Measurements from ENCODE around the gene GLDC.

GLDC gene

GRCh38 chr9:6616951-6617602 lies 28.5 kb downstream of the GLDC start:
- DNase-seq: no peak

DNA sequence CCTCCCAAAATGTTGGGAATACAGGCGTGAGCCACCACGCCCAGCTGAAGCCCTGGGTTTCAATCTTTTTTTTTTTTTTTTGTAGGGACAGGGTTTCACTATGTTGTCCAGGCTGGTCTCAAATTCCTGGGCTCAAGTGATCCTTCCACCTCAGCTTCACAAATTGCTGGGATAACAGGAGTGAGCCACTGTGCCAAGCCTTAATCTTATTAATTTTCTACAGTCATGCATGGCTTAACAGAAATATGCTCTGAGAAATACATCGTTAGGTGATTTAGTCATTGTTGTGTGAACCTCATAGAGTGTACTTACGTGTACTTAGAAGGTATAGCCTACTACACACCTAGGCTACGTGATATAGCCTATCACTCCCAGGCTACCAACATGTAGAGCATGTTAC lies 31.0 kb downstream of the GLDC start:
- DNase-seq: no peak

- no peak for DNase-seq
Observed at GRCh38 chr9:6611865-6612264, 33.7 kb downstream of the GLDC start.

DNA sequence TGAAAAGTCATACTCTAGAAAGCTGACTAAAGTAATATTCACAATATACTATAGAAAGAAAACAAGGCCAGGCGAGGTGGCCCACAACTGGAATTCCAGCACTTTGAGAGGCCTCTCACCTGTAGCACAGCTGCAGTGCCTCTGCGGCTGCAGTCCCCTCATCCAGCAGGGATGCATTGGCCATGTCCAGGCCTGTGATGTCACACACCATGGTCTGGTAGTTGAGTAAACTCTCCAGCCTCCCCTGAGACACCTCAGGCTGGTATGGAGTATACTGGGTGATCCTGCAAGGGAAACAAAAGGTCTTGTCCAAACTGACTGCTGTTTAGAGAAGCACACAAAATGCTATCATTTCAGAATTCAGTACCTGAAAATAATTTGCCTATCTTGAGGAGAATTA lies 35.5 kb downstream of the GLDC start:
- DNase-seq: no peak

DNA sequence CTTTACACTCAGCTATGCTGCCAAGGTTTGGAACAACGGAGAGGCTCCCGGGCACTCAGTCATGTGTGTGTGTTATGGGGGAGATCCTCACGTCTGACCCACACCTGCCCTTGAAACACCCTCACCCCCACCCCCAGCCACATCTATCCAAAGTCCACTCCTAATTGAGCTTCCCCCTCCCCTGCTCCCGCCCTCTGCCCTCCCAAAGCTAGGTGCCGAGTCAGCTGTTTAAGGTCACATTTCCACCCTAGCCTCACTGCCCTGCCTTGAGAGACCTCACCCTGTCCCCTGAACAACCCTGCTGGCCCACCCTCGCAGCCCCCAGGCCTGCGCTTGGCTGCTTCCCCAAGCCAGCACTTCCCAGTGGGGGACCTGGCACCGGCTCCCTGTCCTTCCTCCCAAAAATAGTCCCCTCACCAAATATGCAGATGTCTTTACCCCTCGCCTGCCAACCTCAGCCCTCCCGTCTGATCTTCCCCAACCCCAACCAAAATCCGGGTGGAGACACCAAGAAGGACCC lies 36.0 kb downstream of the GLDC start:
- DNase-seq: no peak

DNA sequence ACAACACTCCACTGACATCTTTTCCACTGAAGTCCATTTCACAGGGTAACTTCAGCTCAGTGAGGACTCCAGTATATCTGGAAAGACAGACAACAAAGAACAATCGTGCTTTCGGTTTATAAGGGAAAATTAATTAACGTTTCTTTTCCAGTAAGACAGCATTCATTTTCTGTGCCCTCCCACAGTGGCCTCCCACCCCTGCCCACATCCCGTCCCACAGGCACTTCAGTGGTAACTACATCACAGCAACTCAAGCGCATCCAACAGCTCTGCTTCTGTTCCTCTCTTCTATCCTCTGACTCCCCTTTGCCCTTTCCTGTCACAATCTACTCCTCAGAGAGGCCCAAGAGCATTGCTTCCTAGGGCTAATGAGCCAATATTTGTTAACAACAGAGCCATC lies 40.3 kb downstream of the GLDC start:
- DNase-seq: no peak

DNA sequence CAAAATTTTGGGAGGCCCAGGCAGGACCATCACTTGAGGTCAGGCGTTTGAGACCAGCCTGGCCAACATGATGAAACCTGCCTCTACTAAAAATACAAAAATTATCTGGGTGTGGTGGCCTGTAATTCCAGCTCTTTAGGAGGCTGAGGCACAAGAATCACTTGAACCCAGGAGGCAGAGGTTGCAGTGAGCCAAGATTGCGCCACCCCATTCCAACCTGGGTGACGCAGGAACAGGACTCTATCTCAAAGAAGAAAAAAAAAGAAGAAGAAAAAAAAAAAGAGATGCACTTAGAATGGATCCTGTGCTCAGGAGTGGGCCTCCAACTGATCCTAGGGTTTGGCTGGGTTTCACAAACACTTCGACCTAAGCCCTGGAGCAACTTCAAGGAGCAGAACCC lies 45.1 kb downstream of the GLDC start:
- DNase-seq: no peak

DNA sequence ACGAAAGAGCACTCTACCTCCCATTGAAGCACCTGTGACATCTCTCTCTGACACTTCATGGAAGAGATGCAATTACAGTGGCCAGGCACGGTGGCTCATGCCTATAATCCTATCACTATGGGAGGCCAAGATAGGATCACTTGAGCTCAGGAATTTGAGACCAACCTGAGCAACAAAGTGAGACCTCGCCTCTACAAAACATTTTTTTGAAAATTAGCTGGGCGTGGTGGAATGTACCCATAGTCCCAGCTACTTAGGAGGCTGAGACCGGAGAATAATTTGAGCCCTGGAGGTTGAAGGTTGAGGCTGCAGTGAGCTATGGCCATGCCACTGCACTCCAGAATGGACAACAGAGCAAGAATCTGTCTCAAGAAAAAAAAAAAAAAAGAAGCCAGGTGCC lies 45.5 kb downstream of the GLDC start:
- no peak for DNase-seq

DNA sequence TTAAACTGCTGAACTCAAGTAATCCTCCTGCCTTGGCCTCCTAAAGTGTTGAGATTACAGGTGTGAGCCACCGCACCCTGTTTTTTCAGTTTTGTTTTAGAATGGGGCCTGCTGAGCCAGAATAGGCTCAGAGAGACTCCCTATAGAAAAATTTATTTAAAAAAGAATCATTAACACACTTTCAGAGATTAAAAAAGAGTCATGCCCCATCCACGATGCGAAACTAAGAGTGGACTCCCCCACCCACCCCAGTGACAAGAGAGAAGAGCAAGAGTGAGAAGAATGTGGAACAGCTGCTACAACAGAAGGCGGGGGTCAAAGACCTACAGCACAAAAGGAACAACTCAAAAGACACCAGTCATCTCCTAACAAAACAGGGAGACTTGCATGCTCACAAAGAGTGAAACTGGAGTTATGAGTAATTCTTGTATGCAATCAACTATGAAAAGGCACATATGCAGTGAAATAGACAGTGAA lies 47.2 kb downstream of the GLDC start:
- no peak for DNase-seq

DNA sequence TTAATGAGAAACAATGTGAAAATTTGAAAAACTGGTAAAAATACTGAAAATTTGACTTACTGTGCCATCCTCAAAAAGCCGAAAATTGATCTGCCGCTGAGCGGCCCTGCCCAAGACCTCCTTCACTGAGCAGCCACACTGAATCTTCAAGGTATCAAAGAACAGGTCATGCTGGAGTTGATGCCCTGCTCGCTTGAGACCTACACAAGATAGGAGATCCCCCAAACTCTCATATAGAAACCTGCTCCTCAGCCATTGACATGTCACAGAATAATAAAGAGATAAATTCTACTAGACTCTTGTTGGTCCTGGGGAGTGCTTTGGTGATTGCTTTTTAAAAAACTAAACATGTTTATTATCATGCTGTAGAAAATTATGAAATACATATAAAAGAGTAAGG lies 52.7 kb downstream of the GLDC start:
- no peak for DNase-seq

DNA sequence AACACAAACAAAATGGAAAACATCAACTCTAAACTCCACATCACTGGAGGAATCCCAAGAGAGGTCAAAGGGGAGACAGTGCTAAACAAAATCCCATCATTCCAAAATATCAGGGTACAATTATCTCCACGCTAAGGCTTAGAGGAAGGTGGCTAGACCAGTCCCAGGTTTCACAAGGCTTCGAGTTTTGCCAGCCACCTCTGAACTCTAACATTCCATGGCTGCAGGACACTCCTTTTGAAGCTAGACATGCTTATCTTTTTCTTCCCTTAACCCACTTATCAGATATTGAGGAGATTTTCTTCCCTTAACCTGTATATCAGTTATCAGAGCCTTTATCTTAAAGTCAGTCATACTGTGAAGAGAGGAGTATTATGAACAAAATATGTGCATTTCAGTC lies 53.3 kb downstream of the GLDC start:
- no peak for DNase-seq

- DNase-seq: no peak
Observed at GRCh38 chr9:6590772-6591384, 54.7 kb downstream of the GLDC start.

- no peak for DNase-seq
Observed at GRCh38 chr9:6590334-6590733, 55.2 kb downstream of the GLDC start.

- no peak for DNase-seq
Observed at GRCh38 chr9:6584881-6585597, 60.5 kb downstream of the GLDC start.

GRCh38 chr9:6581253-6581652 lies 64.3 kb downstream of the GLDC start:
- DNase-seq: no peak

DNA sequence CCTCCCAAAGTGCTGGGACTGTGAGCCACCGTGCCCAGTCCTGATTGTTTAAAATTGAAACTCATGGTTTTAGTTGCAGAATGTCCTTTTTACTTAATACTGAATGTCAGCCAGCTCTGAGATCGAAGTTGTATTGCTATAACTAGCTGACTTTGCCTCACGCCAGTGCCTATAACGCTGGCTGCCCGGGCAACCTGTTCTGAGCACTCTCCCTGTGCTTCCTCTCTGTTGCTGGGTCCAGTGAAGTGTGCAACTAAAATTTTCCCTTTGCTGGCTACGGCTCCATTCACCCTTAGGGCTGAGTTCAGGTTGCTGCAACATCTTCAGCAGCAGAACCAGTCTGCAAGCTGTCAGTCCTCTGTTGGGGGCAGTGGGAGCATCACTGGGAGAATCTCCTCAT lies 65.9 kb downstream of the GLDC start:
- DNase-seq: no peak

DNA sequence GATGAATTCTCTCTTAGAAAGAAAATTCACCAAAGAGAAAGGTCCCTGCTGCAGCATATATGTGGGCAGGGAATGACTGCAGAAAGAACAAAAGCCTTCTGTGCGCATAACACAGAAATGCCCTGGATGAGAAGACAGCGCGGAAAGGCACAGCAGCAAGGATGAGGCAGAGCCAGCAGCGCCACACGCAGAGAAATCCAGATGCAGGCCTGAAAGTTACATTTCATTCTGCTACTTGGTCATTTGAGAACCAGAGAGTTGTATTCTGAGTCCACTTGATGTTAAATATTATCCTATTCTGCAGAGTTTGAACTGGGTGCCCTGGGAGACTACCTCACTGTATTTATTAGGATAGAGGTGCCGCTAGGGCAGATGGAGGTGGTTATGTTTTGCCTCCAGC lies 68.5 kb downstream of the GLDC start:
- DNase-seq: no peak

- DNase-seq: no peak
Observed at GRCh38 chr9:6575324-6576034, 70.0 kb downstream of the GLDC start.

GRCh38 chr9:6567140-6567591 lies 78.4 kb downstream of the GLDC start:
- DNase-seq: no peak

DNA sequence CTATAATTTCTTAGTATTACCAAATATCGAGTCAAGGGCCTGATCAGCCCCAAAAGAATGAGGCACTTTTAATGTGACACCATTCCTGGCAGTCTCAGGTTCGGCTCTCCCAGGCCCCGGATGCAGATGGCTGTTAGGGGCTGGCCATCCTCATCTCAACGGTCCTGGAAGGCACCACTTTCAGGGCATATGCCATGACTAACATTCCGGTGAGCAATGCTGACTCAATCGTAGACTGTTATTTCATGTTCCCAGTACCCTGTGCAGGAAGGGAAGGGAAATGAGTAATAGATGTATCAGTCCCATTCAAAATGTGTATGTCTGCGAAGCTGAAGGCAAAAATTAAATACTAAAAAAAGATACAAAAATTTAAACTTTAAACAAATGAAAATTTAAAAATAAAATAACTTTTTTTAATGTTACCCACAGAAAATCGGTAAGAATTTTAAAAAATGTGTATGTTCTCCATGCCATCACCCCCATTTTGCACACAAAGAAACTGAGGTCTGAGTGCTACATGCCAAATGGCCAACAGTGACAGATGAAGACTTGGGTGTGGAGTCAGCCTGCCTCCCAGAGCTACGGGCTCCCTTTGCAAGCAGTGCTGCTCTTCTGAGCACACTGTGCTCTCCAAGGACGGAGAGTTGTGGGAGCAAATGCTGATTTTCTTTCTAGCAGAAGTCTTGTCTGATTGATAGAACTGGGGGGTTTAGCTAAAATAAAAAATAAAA lies 79.0 kb downstream of the GLDC start:
- DNase-seq: no peak

DNA sequence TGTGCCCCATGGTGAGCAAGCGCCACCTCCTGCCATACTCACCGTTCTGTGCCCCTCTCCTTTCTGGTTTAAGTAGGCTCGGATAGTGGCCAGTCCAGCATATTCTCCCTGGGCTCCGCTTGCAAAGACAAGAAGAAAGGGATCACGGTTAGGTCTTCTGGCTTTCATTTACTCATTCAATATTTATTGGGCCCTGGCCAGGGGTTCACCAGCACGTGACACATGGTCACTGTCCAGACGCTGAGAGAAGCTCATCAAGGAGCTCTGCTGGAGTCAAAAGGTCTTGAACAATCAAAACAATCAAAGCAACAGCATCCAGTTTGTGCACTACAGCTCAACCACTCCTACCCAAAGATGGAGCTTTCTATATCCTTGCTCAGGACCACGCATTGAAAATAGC lies 80.2 kb downstream of the GLDC start:
- DNase-seq: no peak

DNA sequence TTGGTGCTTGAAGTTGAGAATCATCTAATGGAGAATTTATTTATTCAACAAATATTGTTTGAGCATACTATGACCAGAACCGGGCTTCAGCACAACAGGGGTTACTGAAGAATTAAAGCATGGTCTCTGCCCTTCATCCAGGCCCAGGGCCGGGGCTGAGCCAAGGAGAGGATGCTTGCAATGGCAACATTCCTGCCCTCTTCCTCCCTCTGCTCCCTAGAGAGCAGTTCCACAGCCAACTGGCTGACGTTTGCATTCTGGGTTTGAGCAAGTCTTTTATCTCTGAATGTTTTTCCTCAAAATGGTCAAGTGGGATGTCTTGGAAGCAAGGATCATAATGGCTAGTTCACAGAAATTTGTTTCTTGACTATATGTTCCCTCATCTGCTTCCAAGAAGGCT lies 80.7 kb downstream of the GLDC start:
- DNase-seq: no peak

GRCh38 chr9:6564360-6564759 lies 81.2 kb downstream of the GLDC start:
- DNase-seq: no peak
